ACHN (cell line): Measurements from ENCODE around the gene PNPLA1.
"Not testable (repeated sequence)": the region's sequence is repeated elsewhere in the genome, so short reads cannot be mapped to it uniquely, and the experiment has no call there.

Source experiments
- DNase-seq: peaks from one replicate; pipeline ENCODE4 v3.0.0-alpha.2; 2015
- in situ Hi-C: cut with HindIII; loops from 2 replicates; pipeline ENCODE4 v1.10.0; 2017; ENCODE audit warnings: low sequenced_read_pairs, low pct_ligation_motif_present, low pct_unique_long_range_greater_than_20kb

PNPLA1 gene

GRCh38 chr6:36327919-36328236 lies 58.0 kb downstream of the PNPLA1 start:
- no peak for DNase-seq
- in situ Hi-C loops = no loop called here

- no peak for DNase-seq
- in situ Hi-C loops = no loop called here
Measured at GRCh38 chr6:36328600-36328999, 58.7 kb downstream of the PNPLA1 start.

GRCh38 chr6:36329798-36330291 lies 60.0 kb downstream of the PNPLA1 start:
- in situ Hi-C loops = no loop called here
- DNase-seq = no peak

GRCh38 chr6:36330366-36330765 lies 60.5 kb downstream of the PNPLA1 start:
- in situ Hi-C loops = no loop called here

GRCh38 chr6:36331381-36331780 lies 61.5 kb downstream of the PNPLA1 start:
- in situ Hi-C loops = no loop called here
- no peak for DNase-seq

More at GRCh38 chr6:36330366-36330765, 60.5 kb downstream of the PNPLA1 start:
- DNase-seq = no peak

GRCh38 chr6:36333171-36333895 lies 63.5 kb downstream of the PNPLA1 start:
- in situ Hi-C loops = no loop called here

GRCh38 chr6:36333931-36334725 lies 64.3 kb downstream of the PNPLA1 start:
- in situ Hi-C loops = no loop called here
- no peak for DNase-seq

More at GRCh38 chr6:36333171-36333895, 63.5 kb downstream of the PNPLA1 start:
- DNase-seq = no peak

- in situ Hi-C loops = no loop called here
- no peak for DNase-seq
Measured at GRCh38 chr6:36334832-36335459, 65.1 kb downstream of the PNPLA1 start.

GRCh38 chr6:36335465-36336207 lies 65.8 kb downstream of the PNPLA1 start:
- in situ Hi-C loops = no loop called here
- no peak for DNase-seq

- DNase-seq = no peak
- in situ Hi-C loops = no loop called here
Measured at GRCh38 chr6:36336208-36336710, 66.4 kb downstream of the PNPLA1 start.

- in situ Hi-C loops = no loop called here
- DNase-seq = no peak
Measured at GRCh38 chr6:36336779-36337241, 67.0 kb downstream of the PNPLA1 start, which contains the start of gene BNIP5. TSS of gene BNIP5 (minus strand) at chr6:36336888. CDS start at chr6:36330690, 6,198 bp downstream.

GRCh38 chr6:36337814-36338213 lies 68.0 kb downstream of the PNPLA1 start:
- no peak for DNase-seq
- in situ Hi-C loops = no loop called here

GRCh38 chr6:36338223-36338622 lies 68.4 kb downstream of the PNPLA1 start:
- in situ Hi-C loops, DNase-seq: not testable (repeated sequence)

- in situ Hi-C loops = no loop called here
Measured at GRCh38 chr6:36339146-36339545, 69.3 kb downstream of the PNPLA1 start.

GRCh38 chr6:36340306-36340617 lies 70.4 kb downstream of the PNPLA1 start:
- in situ Hi-C loops = no loop called here
- no peak for DNase-seq

More at GRCh38 chr6:36339146-36339545, 69.3 kb downstream of the PNPLA1 start:
- DNase-seq = no peak

GRCh38 chr6:36340618-36341454 lies 71.0 kb downstream of the PNPLA1 start:
- peak; percentile 53 for DNase-seq
- in situ Hi-C loops = no loop called here

- in situ Hi-C loops = no loop called here
- no peak for DNase-seq
Measured at GRCh38 chr6:36343109-36343680, 73.3 kb downstream of the PNPLA1 start.
